ENCODE data around the gene OOSP3.
"Not testable (repeated sequence)": the region's sequence is repeated elsewhere in the genome, so short reads cannot be mapped to it uniquely, and the experiment has no call there.

The OOSP3 gene

GRCh38 chr11:59878575-59878974 is at the start of gene OOSP3:
TSS of gene OOSP3 (plus strand) at chr11:59878782. CDS start at chr11:59878809, 27 bp downstream.
- H3K4me1 ChIP-seq (ENCODE audit: control insufficient read depth, insufficient read depth, low read length), result no peaks in the 10 kb centered on the region
- H3K36me3 ChIP-seq (ENCODE audit: control insufficient read depth, insufficient read depth, low read length), result no peaks in the 10 kb centered on the region
- no peaks in the 10 kb centered on the region for H3K9me3 ChIP-seq (ENCODE audit: control insufficient read depth, low read length)
- no peaks in the 10 kb centered on the region for H3K27me3 ChIP-seq (ENCODE audit: control insufficient read depth, insufficient read depth, low read length)
- H3K4me3 ChIP-seq (ENCODE audit: low read length), result no peak within 1 kb of the TSS
- H3K9ac ChIP-seq (ENCODE audit: low read length), result no peak within 1 kb of the TSS

- H3K36me3 ChIP-seq (ENCODE audit: control insufficient read depth, insufficient read depth, low read length), result no peaks in the 10 kb centered on the region
- no peaks in the 10 kb centered on the region for H3K9me3 ChIP-seq (ENCODE audit: control insufficient read depth, low read length)
- H3K4me1 ChIP-seq (ENCODE audit: control insufficient read depth, insufficient read depth, low read length), result no peaks in the 10 kb centered on the region
- no peaks in the 10 kb centered on the region for H3K27me3 ChIP-seq (ENCODE audit: control insufficient read depth, insufficient read depth, low read length)
- H3K9ac ChIP-seq (ENCODE audit: low read length), result no peak overlapping the region
- H3K4me3 ChIP-seq (ENCODE audit: low read length), result no peak overlapping the region
Observed at GRCh38 chr11:59829358-59829757, 49.2 kb upstream of the OOSP3 start.

- no peak overlapping the region for H3K4me3 ChIP-seq (ENCODE audit: low read length)
- no peaks in the 10 kb centered on the region for H3K4me1 ChIP-seq (ENCODE audit: control insufficient read depth, insufficient read depth, low read length)
- no peaks in the 10 kb centered on the region for H3K9me3 ChIP-seq (ENCODE audit: control insufficient read depth, low read length)
- H3K9ac ChIP-seq (ENCODE audit: low read length), result no peak overlapping the region
- H3K36me3 ChIP-seq (ENCODE audit: control insufficient read depth, insufficient read depth, low read length), result no peaks in the 10 kb centered on the region
- H3K27me3 ChIP-seq (ENCODE audit: control insufficient read depth, insufficient read depth, low read length), result no peaks in the 10 kb centered on the region
Observed at GRCh38 chr11:59833602-59834001, 45.0 kb upstream of the OOSP3 start.

- Histone ChIP-seq H3K9ac (ENCODE audit: low read length) (no peak overlapping the region), H3K4me1 (ENCODE audit: control insufficient read depth, insufficient read depth, low read length) (no peaks in the 10 kb centered on the region), H3K4me3 (ENCODE audit: low read length) (no peak overlapping the region), H3K36me3 (ENCODE audit: control insufficient read depth, insufficient read depth, low read length) (no peaks in the 10 kb centered on the region), H3K9me3 (ENCODE audit: control insufficient read depth, low read length) (no peaks in the 10 kb centered on the region), H3K27me3 (ENCODE audit: control insufficient read depth, insufficient read depth, low read length) (no peaks in the 10 kb centered on the region)
Observed at GRCh38 chr11:59839615-59840014, 39.0 kb upstream of the OOSP3 start.

- peaks cover 14% of the 10 kb centered on the region for H3K4me1 ChIP-seq (ENCODE audit: control insufficient read depth, insufficient read depth, low read length)
Observed at GRCh38 chr11:59841514-59841913, 37.1 kb upstream of the OOSP3 start.

GRCh38 chr11:59842316-59842715 is 36.3 kb upstream of the OOSP3 start:
- H3K4me3 ChIP-seq (ENCODE audit: low read length), result no peak overlapping the region
- H3K36me3 ChIP-seq (ENCODE audit: control insufficient read depth, insufficient read depth, low read length), result no peaks in the 10 kb centered on the region
- H3K4me1 ChIP-seq (ENCODE audit: control insufficient read depth, insufficient read depth, low read length), result peaks cover 16% of the 10 kb centered on the region
- no peak overlapping the region for H3K9ac ChIP-seq (ENCODE audit: low read length)
- H3K9me3 ChIP-seq (ENCODE audit: control insufficient read depth, low read length), result no peaks in the 10 kb centered on the region
- H3K27me3 ChIP-seq (ENCODE audit: control insufficient read depth, insufficient read depth, low read length), result no peaks in the 10 kb centered on the region

More at GRCh38 chr11:59841514-59841913, 37.1 kb upstream of the OOSP3 start:
- Histone ChIP-seq H3K27me3 (ENCODE audit: control insufficient read depth, insufficient read depth, low read length) (no peaks in the 10 kb centered on the region), H3K9ac (ENCODE audit: low read length) (no peak overlapping the region), H3K4me3 (ENCODE audit: low read length) (no peak overlapping the region), H3K36me3 (ENCODE audit: control insufficient read depth, insufficient read depth, low read length) (no peaks in the 10 kb centered on the region), H3K9me3 (ENCODE audit: control insufficient read depth, low read length) (no peaks in the 10 kb centered on the region)

- Histone ChIP-seq H3K9ac (ENCODE audit: low read length) (no peak within 1 kb of the TSS), H3K4me1 (ENCODE audit: control insufficient read depth, insufficient read depth, low read length) (peaks cover 29% of the 10 kb centered on the region), H3K4me3 (ENCODE audit: low read length) (no peak within 1 kb of the TSS), H3K27me3 (ENCODE audit: control insufficient read depth, insufficient read depth, low read length) (no peaks in the 10 kb centered on the region), H3K9me3 (ENCODE audit: control insufficient read depth, low read length) (no peaks in the 10 kb centered on the region), H3K36me3 (ENCODE audit: control insufficient read depth, insufficient read depth, low read length) (no peaks in the 10 kb centered on the region)
Observed at GRCh38 chr11:59845399-59845798, 33.2 kb upstream of the OOSP3 start, which contains the start of gene CBLIF. TSS of gene CBLIF (minus strand) at chr11:59845499. CDS start at chr11:59845453, 46 bp downstream.

GRCh38 chr11:59846556-59846955 is 32.0 kb upstream of the OOSP3 start:
- H3K4me3 ChIP-seq (ENCODE audit: low read length), result no peak overlapping the region
- H3K27me3 ChIP-seq (ENCODE audit: control insufficient read depth, insufficient read depth, low read length), result no peaks in the 10 kb centered on the region
- H3K36me3 ChIP-seq (ENCODE audit: control insufficient read depth, insufficient read depth, low read length), result no peaks in the 10 kb centered on the region
- no peaks in the 10 kb centered on the region for H3K9me3 ChIP-seq (ENCODE audit: control insufficient read depth, low read length)
- peaks cover 29% of the 10 kb centered on the region for H3K4me1 ChIP-seq (ENCODE audit: control insufficient read depth, insufficient read depth, low read length)
- no peak overlapping the region for H3K9ac ChIP-seq (ENCODE audit: low read length)

- Histone ChIP-seq H3K36me3 (ENCODE audit: control insufficient read depth, insufficient read depth, low read length) (no peaks in the 10 kb centered on the region), H3K4me1 (ENCODE audit: control insufficient read depth, insufficient read depth, low read length) (peaks cover 29% of the 10 kb centered on the region), H3K9ac (ENCODE audit: low read length) (no peak overlapping the region), H3K9me3 (ENCODE audit: control insufficient read depth, low read length) (no peaks in the 10 kb centered on the region), H3K4me3 (ENCODE audit: low read length) (no peak overlapping the region), H3K27me3 (ENCODE audit: control insufficient read depth, insufficient read depth, low read length) (no peaks in the 10 kb centered on the region)
Observed at GRCh38 chr11:59847626-59848025, 31.0 kb upstream of the OOSP3 start.

GRCh38 chr11:59848439-59848838 is 30.1 kb upstream of the OOSP3 start:
- not testable (repeated sequence) for H3K9ac ChIP-seq (ENCODE audit: low read length); H3K36me3 ChIP-seq (ENCODE audit: control insufficient read depth, insufficient read depth, low read length)

GRCh38 chr11:59849129-59849528 is 29.5 kb upstream of the OOSP3 start:
- Histone ChIP-seq H3K4me1 (ENCODE audit: control insufficient read depth, insufficient read depth, low read length) (peaks cover 29% of the 10 kb centered on the region), H3K9ac (ENCODE audit: low read length) (no peak overlapping the region), H3K27me3 (ENCODE audit: control insufficient read depth, insufficient read depth, low read length) (no peaks in the 10 kb centered on the region), H3K4me3 (ENCODE audit: low read length) (no peak overlapping the region), H3K9me3 (ENCODE audit: control insufficient read depth, low read length) (no peaks in the 10 kb centered on the region), H3K36me3 (ENCODE audit: control insufficient read depth, insufficient read depth, low read length) (no peaks in the 10 kb centered on the region)

More at GRCh38 chr11:59848439-59848838, 30.1 kb upstream of the OOSP3 start:
- not testable (repeated sequence) for H3K27me3 ChIP-seq (ENCODE audit: control insufficient read depth, insufficient read depth, low read length); H3K4me3 ChIP-seq (ENCODE audit: low read length); H3K9me3 ChIP-seq (ENCODE audit: control insufficient read depth, low read length)
- H3K4me1 ChIP-seq (ENCODE audit: control insufficient read depth, insufficient read depth, low read length), result peaks cover 29% of the 10 kb centered on the region

- H3K4me3 ChIP-seq (ENCODE audit: low read length); H3K27me3 ChIP-seq (ENCODE audit: control insufficient read depth, insufficient read depth, low read length); H3K9me3 ChIP-seq (ENCODE audit: control insufficient read depth, low read length); H3K36me3 ChIP-seq (ENCODE audit: control insufficient read depth, insufficient read depth, low read length); H3K9ac ChIP-seq (ENCODE audit: low read length): not testable (repeated sequence)
- H3K4me1 ChIP-seq (ENCODE audit: control insufficient read depth, insufficient read depth, low read length), result peaks cover 29% of the 10 kb centered on the region
Observed at GRCh38 chr11:59849551-59849950, 29.0 kb upstream of the OOSP3 start.

- H3K36me3 ChIP-seq (ENCODE audit: control insufficient read depth, insufficient read depth, low read length); H3K27me3 ChIP-seq (ENCODE audit: control insufficient read depth, insufficient read depth, low read length); H3K9ac ChIP-seq (ENCODE audit: low read length); H3K9me3 ChIP-seq (ENCODE audit: control insufficient read depth, low read length); H3K4me3 ChIP-seq (ENCODE audit: low read length): not testable (repeated sequence)
- peaks cover 15% of the 10 kb centered on the region for H3K4me1 ChIP-seq (ENCODE audit: control insufficient read depth, insufficient read depth, low read length)
Observed at GRCh38 chr11:59851416-59851815, 27.2 kb upstream of the OOSP3 start.

Data from mucosa of stomach (tissue), 1 donor.